HG03342 (cell line): ENCODE data around the gene GALM.
"Not testable (repeated sequence)": the region's sequence is repeated elsewhere in the genome, so short reads cannot be mapped to it uniquely, and the experiment has no call there.

ENCODE experiments used
- ATAC-seq: cut with Tn5 transposase; IDR thresholded peaks from one replicate; pipeline ENCODE4 v1.9.1; 2021; ENCODE audit warnings: mild to moderate bottlenecking, moderate library complexity; ENCODE audit not compliant: unreplicated experiment

GALM gene

DNA sequence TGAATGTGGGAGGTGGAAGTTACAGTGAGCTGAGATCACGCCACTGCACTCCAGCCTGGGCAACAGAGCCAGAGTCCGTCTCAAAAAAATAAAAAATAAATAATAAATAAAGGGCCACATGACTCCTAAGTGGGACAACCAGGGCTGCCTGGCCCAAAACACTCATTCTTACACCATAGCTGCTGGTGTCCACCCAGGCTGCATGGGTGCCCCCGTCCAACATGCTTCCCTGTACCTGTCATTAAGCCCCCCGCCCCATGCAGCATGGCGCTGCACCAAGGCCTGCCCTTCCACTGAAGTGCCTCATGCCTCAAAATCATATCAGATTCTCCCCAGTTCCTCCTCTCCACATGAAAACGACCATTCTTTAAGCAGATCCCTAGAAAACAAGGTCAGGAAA lies 10.8 kb downstream of the GALM start:
- ATAC-seq, result no peak

DNA sequence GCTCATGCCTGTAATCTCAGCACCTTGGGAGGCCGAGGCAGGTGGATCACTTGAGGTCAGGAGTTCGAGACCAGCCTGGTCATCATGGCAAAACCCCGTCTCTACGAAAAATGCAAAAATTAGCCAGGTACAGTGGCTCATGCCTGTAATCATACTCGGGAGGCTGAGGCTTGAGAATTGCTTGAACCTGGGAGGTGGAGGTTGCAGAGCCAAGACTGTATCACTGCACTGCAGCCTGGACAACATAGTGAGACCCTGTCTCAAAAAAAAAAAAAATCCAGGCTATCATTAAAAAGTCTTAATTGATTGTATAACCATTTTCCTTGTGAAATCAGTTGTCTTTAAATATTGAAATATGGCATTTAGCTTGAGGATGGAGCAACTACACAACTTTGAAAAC lies 15.0 kb downstream of the GALM start:
- ATAC-seq, result not testable (repeated sequence)

GRCh38 chr2:38682008-38682575 lies 16.2 kb downstream of the GALM start:
- no peak for ATAC-seq

GRCh38 chr2:38682620-38683019 lies 16.7 kb downstream of the GALM start:
- ATAC-seq, result not testable (repeated sequence)

DNA sequence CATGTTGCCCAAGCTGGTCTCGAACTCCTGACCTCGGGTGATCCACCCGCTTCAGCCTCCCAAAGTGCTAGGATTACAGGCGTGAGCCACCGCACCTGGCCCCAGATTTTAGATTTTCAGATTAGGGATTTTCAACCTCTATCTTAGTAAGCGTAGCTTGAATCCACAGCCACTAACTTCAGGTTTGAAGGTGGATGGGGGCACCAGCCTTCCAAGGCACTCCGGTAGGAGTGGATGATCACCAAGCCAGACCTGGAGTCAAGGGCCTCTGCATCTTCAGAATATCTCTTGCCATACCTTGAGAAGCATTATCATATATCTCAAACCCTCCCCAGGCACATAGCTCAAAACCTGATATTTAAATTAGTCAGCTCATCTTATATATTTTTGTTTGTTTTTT lies 17.9 kb downstream of the GALM start:
- no peak for ATAC-seq

DNA sequence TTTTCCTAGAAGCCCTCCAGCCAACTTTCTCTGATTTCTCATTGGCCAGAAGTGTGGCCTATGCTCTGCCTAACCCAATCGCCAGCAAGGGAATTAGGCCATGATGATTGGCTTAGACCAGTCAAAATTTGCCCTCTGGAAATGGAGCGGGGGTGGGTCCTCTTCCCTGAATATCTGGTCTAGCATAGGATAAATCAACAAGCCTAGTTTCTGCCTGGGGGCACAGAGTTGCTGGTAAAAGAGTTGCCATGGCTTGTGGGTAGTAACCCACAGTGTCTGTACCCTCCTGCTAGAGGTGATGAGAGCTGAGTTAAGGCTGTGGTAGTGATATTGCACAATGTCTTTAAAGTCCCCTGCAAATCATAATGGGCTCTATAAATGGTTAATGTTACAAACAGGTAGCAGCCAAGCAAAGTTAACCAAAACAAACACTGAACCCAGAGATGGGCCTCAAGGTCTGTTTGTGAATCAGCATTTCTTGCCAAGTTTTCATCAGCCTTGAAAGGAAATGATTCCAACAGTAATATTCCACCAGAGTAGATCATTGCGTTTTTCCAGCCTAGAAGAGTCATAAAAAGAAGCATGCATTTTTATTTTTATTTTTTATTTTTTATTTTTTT lies 19.3 kb downstream of the GALM start:
- no peak for ATAC-seq

GRCh38 chr2:38690499-38691420 lies 24.8 kb downstream of the GALM start:
- ATAC-seq, result no peak

DNA sequence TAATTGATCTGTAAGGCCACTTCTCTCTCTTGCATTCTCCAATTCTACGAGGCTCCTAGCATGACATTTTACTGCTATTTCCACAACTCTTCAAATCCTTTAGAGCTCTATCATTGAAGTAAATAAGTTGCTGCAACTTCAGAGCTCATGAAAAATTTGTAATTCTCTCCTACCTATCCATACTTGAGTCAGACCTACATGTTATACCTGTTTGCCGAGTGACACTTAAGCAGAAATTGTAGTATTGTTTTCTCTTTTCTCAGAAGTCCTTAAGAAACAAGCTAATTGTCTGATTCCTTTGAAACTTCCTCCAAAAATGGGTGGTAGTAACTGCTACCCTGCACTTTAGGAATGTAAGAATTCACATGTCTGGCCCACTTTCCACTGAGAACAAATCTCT lies 26.1 kb downstream of the GALM start:
- no peak for ATAC-seq

DNA sequence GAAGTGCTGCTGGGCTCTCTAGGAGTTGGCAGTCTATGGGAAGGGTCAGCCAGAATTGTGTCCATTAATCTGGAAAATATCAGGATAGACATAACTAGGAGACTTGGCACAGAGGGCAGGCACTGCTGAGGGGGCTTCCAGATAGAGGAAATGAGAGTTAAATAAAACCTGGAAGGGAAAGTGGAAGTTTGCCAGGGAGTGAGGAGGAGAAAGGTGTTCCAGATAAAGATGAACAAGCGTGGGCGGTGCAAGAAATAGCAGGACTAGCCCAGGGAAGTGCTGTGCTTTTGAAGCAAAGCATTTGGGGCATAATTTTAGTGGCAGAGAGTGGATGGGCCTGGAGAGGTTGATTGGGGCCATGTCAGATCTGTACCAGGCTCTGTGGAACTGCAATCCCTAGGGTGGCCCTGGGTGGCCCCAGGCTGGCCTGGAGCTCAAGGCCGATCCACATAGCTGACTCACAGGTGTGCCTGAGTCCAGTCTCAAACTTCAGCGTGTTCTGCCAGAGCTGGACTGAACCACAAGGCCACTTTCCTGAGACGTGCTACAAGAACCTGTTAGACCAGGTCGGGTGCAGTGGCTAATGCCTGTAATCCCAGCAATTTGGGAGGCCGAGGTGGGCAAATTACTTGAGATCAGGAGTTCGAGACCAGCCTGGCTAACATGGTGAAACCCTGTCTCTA lies 26.9 kb downstream of the GALM start:
- ATAC-seq, result no peak

DNA sequence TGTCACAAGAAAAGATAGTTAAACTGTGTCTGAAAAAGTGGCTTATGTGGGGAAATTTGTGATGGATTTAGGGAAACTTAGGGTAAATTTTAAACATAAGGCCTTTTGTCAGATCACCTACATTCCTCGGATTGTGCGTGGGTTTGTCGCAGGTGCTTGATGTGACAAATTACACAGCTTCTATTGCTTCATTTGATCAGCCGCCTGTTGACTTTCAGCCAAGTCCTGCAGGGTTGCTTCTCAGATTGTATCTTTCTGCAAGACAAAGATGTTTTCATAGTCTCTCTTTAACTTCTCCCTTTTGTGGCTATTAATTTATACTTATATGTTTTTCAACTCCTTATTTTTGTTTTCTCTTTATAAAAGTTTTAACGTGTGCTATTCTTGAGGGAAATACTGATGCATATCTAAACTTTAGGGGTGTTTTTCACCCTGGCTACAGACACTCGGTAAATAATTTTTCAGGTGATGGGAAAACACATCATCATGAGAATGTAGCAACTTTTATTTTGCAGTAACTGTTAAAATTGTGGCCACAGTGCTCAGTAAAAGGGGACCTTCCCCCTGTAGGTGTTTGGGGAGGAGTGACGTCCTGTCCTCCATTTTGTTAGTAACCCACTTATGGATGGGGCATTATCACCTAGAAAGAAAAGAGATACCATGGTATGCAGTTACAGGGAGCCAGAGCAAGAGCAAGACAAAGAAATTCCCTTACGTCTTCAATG lies 31.4 kb downstream of the GALM start:
- ATAC-seq, result no peak

- ATAC-seq, result no peak
Observed at GRCh38 chr2:38698467-38699003, 32.6 kb downstream of the GALM start.

GRCh38 chr2:38700113-38700785 lies 34.3 kb downstream of the GALM start:
- ATAC-seq, result no peak

GRCh38 chr2:38700881-38701458 lies 35.1 kb downstream of the GALM start:
- ATAC-seq, result no peak

- no peak for ATAC-seq
Observed at GRCh38 chr2:38701542-38701941, 35.6 kb downstream of the GALM start.

DNA sequence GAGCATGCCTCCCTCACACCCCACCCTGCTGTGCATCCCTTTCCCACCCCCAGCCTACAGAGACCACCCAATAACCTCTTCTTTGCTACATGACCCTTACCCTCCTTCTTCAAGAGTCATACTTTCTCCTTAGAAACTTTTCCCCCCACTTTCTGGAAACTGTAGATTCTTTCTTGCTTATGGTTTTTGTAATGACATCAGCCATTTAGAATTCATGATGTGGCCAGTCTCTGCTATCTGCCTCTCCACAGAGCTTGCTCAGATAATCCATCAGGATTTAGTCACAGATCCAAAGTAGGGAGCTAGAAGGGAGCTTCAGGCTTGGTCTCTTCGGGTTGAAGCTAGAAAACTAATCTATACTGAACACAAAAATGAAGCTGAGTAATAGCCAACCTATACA lies 36.5 kb downstream of the GALM start:
- no peak for ATAC-seq

- not testable (repeated sequence) for ATAC-seq
Observed at GRCh38 chr2:38703336-38703735, 37.4 kb downstream of the GALM start.

DNA sequence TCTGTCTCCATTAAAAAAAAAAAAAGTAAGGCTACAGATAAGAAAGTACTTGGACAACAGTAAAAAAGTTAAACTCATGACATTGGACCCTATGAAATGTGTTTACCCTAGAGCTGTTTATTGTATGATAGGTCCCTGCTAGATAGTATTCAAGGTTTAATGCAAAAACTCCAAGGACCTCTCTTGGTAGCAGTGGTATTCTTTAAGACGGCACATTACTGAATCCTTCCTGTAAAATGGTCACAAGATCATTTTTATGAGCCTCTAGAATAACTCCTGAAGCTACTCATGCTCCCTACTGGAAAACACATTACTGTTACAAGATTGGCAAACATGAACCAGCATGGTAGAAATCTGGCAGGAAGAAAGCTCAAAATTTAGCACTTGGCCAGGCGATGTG lies 38.8 kb downstream of the GALM start:
- ATAC-seq, result no peak

DNA sequence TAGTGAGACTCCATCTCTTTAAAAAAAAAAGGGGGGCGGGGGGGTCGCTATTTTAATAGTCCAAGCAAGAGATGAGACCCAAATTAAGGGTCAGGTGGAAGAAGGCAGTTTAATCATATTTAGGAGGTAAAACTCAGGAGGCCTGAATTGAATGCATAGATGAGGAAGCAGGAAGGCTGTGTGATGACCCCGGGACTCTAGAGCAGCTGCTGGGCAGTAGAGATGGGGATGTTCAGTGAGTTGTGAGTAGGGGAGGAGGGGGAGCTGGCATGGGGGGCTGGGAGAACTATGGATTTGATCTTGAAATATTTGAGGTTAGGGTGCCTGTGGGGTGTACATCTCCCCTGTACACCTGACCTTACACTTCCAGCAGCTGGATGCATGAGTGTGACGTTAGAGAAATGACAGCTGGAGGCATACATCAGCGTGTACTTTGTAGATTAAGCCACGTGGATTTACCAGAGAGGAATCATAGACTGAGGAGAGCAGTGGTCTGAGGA lies 41.0 kb downstream of the GALM start:
- no peak for ATAC-seq

DNA sequence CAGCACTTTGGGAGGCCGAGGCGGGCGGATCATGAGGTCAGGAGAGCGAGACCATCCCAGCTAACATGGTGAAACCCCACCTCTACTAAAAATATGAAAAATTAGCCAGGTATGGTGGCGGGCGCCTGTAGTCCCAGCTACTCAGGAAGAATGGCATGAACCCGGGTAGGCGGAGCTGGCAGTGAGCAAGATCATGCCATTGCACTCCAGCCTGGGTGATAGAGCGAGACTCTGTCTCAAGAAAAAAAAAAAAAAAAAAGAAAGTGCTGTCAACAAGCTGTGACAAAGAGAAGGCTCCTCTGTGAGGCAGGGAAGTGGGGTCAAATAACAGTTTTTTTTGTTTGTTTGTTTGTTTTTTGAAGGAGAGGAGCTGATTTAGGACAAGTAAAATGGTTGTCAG lies 42.6 kb downstream of the GALM start:
- ATAC-seq, result not testable (repeated sequence)
